AG04449 (cell line): ENCODE results near the gene CIART.

Experiments
- CTCF ChIA-PET: fragments of 350-600 bp; formaldehyde crosslinking; extraction: SDS; loops from one replicate; lab custom pipeline; 2021; ENCODE audit warnings: antibody characterized with exemption; lab: Yijun Ruan, JAX
- POLR2A ChIA-PET: fragments of 400-600, 350-600 bp; formaldehyde crosslinking; extraction: SDS; loops from one replicate; lab custom pipeline; 2020; ENCODE audit warnings: antibody characterized with exemption, inconsistent platforms; lab: Yijun Ruan, JAX
- DNase-seq: peaks from one replicate; pipeline ENCODE4 v3.0.0-alpha.2; 2010; ENCODE audit warnings: low read depth, low spot score
- H3K4me3 ChIP-seq: 2 replicates; pipeline ENCODE4 v1.5.1; 2011; ENCODE audit warnings: low read depth, mild to moderate bottlenecking, control low read depth, low read length
- CTCF ChIP-seq: IDR thresholded peaks from one replicate; pipeline ENCODE4 v1.5.1; 2011; ENCODE audit warnings: mild to moderate bottlenecking, moderate library complexity, low read length, control low read depth, inconsistent platforms; ENCODE audit not compliant: insufficient read depth; ENCODE audit errors: missing control alignments

Gene CIART

DNA sequence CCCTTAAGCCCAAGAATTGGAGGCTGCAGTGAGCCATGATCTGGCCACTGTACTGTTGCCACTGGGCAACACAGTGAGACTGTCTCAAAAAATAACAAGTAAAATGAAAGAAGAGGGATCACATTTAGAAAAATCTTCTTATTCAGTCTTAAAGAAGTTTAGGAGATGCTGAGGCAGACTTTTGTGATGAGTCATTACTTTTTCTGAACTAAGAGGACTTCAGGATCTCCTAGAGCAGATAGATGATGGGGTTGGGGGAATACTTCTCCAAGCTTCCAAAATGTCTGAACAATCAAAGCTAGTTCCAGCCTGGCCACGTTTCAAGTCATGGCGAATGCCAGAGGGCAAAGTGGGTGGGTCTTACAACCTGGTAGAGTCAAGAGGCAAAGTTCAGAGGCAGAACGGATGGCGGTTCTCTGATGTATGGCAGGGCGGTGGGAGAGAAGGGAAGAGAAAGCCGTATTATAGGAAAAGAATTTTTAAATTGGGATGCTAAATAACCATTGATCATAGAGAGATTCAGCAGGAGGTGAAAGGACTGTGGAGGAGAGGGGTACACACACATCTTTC is 2.1 kb upstream of the CIART start:
- H3K4me3 ChIP-seq: no peak overlapping the region
- ChIA-PET POLR2A (no interaction called here), CTCF (interaction anchor here (0.6 to 22.1 kb wide), 9 partner anchors 9 to 207 kb away, joined by 3 to 623 read pairs (median 5); partner anchors contain the start of genes APH1A, C1orf54 and CA14)
- no peak for TF ChIP-seq CTCF
- DNase-seq: no peak

GRCh38 chr1:150281221-150281757 is 1.1 kb upstream of the CIART start:
- H3K4me3 ChIP-seq: peak overlapping the region; percentile 68
- ChIA-PET CTCF (interaction anchor here (1.0 to 22.1 kb wide), 10 partner anchors 10 to 247 kb away, joined by 3 to 623 read pairs (median 4); partner anchors contain the start of genes APH1A, C1orf54 and CA14), POLR2A (interaction anchor here (1.0 to 1.3 kb wide), 3 partner anchors 8 to 25 kb away, joined by 4 to 11 read pairs (median 6); partner anchors contain the start of genes APH1A, C1orf54 and CA14)
- no peak for DNase-seq
- TF ChIP-seq CTCF: peak; percentile 64

DNA sequence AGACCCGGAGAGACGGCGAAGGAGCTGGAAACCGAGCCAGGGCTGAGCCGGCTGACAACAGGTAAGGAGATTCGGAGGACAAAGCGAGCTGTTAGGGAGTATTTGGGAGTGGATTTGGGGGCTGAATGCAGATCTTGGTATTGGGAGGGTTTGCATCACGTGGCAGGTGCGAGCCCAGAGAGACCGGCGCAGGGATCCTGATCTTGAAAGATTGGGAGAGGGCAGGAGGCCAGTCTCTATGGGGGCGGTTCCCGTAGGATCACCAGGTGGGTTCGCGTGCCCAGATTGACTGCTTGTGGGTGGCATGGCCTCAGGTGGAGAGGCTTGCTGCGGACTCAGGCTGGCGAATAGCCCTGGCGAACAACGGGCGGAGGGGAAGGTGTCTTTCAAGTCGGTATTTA is 204 bp downstream of the CIART start:
- CTCF ChIA-PET: interaction anchor here (6.0 to 22.1 kb wide), 2 partner anchors 12 to 27 kb away, joined by 84 to 623 read pairs; partner anchors contain the start of genes APH1A, C1orf54 and CA14
- POLR2A ChIA-PET: interaction anchor here (0.6 to 1.0 kb wide), 2 partner anchors 25 to 49 kb away, joined by 3 read pairs; partner anchors contain the start of gene CA14
- H3K4me3 ChIP-seq: peak overlapping the region; percentile 91
- no peak for TF ChIP-seq CTCF
- no peak for DNase-seq

- DNase-seq: no peak
- no peak for TF ChIP-seq CTCF
- POLR2A ChIA-PET: interaction anchor here (1.0 kb wide), 1 partner anchor 26 kb away, joined by 3 read pairs; the partner anchor contains the start of gene CA14
- CTCF ChIA-PET: interaction anchor here (6.0 to 22.1 kb wide), 2 partner anchors 12 to 27 kb away, joined by 84 to 623 read pairs; partner anchors contain the start of genes APH1A, C1orf54 and CA14
- H3K4me3 ChIP-seq: peak overlapping the region; percentile 91
These were observed 906 bp downstream of the CIART start for GRCh38 chr1:150283260-150283659.

DNA sequence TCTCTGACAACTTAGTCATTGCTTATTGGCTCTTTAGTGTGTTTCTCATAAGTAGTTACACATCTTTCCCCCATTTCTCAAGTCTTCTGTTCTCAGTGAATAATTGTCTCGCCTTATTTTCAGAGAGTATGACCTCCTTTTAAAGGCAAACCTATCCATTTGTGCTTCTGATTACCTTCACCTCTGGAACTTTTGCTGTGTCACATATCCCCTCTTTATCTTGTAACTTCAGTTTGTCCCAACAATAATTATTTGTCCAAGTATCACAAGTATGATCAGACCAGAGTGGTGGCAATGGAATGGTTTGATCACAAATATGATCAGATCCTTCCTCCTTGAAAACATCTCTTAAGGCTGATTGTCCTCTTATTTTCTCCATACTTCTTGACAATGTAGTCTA is 6.0 kb downstream of the CIART start:
- no peak overlapping the region for H3K4me3 ChIP-seq
- ChIA-PET POLR2A (no interaction called here), CTCF (interaction anchor here (22.1 kb wide), 1 partner anchor 32 kb away, joined by 623 read pairs; the partner anchor contains the start of gene CA14)
- no peak for DNase-seq
- no peak for TF ChIP-seq CTCF

DNA sequence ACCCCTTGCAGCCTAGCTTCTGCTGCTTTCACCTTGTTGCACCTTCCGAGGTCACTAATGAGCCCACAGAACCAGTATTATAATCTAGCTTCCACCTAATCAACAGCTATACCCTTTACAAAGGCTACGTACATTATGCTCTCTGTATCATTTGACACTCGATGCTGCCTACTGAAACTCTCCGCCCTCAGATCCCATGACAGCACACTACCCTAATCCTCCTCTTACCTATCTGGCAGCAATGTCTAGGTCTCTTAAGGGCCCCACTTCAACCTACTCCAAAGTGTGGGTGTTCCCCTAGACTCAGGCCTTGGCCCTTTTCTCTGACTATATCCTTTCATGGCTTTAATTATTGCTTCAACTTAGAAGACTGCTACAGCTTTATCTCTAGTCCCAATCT is 6.5 kb downstream of the CIART start:
- no peak for DNase-seq

More for the DNA sequence above, 6.5 kb downstream of the CIART start:
- CTCF ChIA-PET: interaction anchor here (22.1 kb wide), 1 partner anchor 33 kb away, joined by 623 read pairs; the partner anchor contains the start of gene CA14
- POLR2A ChIA-PET: no interaction called here
- no peak for TF ChIP-seq CTCF
- no peak overlapping the region for H3K4me3 ChIP-seq
